T-helper 17 cell (primary cell): ENCODE data around the gene GAS2L3. TPM values are rescaled to one million over a fixed set of nuclear protein-coding genes. Genes with fewer than 3 reads are reported as not detected.
"Not testable (repeated sequence)": the region's sequence is repeated elsewhere in the genome, so short reads cannot be mapped to it uniquely, and the experiment has no call there.

ENCODE experiments used
- ATAC-seq: fragments of 150-1000 bp; cut with Tn5 transposase; 2 replicates; pipeline ENCODE4 v1.10.0; 2021; ENCODE audit warnings: mild to moderate bottlenecking, moderate library complexity
- DNase-seq, 3 donors: peaks; one replicate each; pipeline versions ENCODE4 v3.0.0 to v3.0.0-alpha.2; 2020 to 2021
- H3K9me3 ChIP-seq: one replicate; pipeline ENCODE4 v1.7.0; 2013; ENCODE audit warnings: low read length, mild to moderate bottlenecking; ENCODE audit not compliant: control insufficient read depth, poor library complexity, severe bottlenecking
- H3K27ac Mint-ChIP-seq: one replicate; pipeline ENCODE4 v1.8.0; 2022; ENCODE audit warnings: mild to moderate bottlenecking, moderate library complexity, mixed read lengths
- H3K27me3 Mint-ChIP-seq: one replicate; pipeline ENCODE4 v1.8.0; 2022; ENCODE audit warnings: mixed read lengths
- H3K36me3 Mint-ChIP-seq: one replicate; pipeline ENCODE4 v1.8.0; 2022; ENCODE audit warnings: low read depth, mixed read lengths
- H3K4me1 Mint-ChIP-seq: one replicate; pipeline ENCODE4 v1.8.0; 2022; ENCODE audit warnings: mild to moderate bottlenecking, mixed read lengths
- H3K4me3 Mint-ChIP-seq: one replicate; pipeline ENCODE4 v1.8.0; 2022; ENCODE audit warnings: mild to moderate bottlenecking, moderate library complexity, mixed read lengths
- total RNA-seq, 4 donors: library from RNA in 2 of 4; stranded (reverse) in 2 of 4; gene quantifications; one replicate each; pipeline ENCODE4 v1.2.3 and lab custom pipeline; 2022 to 2026

Gene GAS2L3
- total RNA-seq, 2 donors from 2014 or later: 0.44 to 0.47 TPM

DNA sequence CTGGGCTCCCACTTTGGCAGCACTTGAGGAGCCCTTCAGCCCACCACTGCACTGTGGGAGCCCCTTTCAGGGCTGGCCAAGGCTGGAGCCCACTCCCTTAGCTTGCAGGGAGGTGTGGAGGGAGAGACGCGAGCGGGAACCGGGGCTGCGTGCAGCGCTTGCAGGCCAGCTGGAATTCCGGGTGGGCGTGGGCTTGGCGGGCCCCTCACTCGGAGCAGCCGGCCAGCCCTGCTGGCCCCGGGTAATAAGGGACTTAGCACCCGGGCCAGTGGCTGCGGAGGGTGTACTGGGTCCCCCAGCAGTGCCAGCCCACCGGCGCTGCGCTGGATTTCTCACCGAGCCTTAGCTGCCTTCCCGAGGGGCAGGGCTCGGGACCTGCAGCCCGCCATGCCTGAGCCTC lies 14.2 kb upstream of the GAS2L3 start:
- not testable (repeated sequence) for H3K9me3 ChIP-seq, DNase-seq, H3K36me3 Mint-ChIP-seq, H3K4me3 Mint-ChIP-seq, H3K27ac Mint-ChIP-seq, H3K4me1 Mint-ChIP-seq, ATAC-seq
- peaks cover 29% of the 10 kb centered on the region for H3K27me3 Mint-ChIP-seq

GRCh38 chr12:100564090-100564489 lies 9.4 kb upstream of the GAS2L3 start:
- no peaks in the 10 kb centered on the region for H3K9me3 ChIP-seq
- H3K27ac Mint-ChIP-seq: no peak overlapping the region
- H3K4me1 Mint-ChIP-seq: no peaks in the 10 kb centered on the region
- no peak overlapping the region for H3K4me3 Mint-ChIP-seq
- no peak for DNase-seq
- peaks cover 66% of the 10 kb centered on the region for H3K27me3 Mint-ChIP-seq
- ATAC-seq: no peak
- no peaks in the 10 kb centered on the region for H3K36me3 Mint-ChIP-seq

DNA sequence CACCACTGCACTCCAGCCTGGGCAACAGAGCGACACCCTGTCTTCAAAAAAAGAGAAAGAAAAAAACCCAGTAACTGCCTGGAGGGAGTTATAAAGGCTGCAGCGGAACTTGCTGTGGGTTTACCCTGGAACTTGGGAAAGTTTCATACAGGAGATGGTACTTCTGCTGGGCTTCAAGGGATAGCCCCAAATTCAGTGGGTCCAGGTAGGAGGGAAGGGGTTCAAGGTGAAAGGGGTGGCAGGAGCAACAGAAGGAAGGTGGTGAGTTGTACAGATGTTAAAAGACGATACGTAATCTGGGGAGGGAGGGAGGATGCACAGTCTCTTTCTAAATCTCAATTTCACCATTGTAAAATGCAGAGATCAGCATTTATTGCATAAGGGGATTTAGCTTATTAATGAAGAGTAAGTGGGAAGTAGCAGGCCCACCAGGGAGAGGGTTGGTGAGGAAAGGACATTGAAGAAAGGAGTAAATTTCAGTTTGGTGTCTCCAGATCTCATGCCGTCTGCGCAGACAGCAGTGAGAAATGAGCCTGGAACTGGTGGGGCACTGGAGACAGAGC lies 8.5 kb upstream of the GAS2L3 start:
- peaks cover 65% of the 10 kb centered on the region for H3K27me3 Mint-ChIP-seq
- no peak overlapping the region for H3K27ac Mint-ChIP-seq
- no peaks in the 10 kb centered on the region for H3K4me1 Mint-ChIP-seq
- ATAC-seq (no peak), DNase-seq (no peak)
- H3K36me3 Mint-ChIP-seq: no peaks in the 10 kb centered on the region
- no peak overlapping the region for H3K4me3 Mint-ChIP-seq
- H3K9me3 ChIP-seq: no peaks in the 10 kb centered on the region

DNA sequence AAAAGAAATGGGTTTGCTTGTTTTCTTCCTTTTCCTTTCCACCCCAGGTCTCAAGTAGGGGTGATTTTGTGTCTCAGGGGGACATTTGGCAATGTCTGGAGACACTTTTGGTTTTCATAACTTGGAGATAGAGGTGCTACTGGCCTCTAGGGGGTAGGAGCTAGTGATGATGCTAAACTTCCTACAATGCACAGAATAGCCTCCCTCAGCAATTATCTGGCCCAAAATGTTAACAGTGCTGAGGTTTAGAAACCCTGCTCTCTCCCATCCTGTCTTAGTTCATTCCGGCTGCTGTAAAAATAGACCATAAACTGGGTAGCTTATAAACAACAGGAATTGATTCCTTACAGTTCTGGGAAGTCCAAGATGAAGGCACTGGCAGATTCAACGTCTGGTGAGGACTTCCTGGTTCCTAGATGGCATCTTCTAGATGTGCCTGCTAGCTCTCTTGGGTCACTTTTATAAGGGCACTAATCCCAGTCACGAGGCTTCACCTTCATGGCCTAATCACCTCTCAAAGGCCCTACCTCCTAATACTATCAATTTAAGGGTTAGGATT lies 7.4 kb upstream of the GAS2L3 start:
- H3K9me3 ChIP-seq: no peaks in the 10 kb centered on the region
- Mint-ChIP-seq H3K4me3 (no peak overlapping the region), H3K27me3 (peaks cover 59% of the 10 kb centered on the region), H3K36me3 (no peaks in the 10 kb centered on the region), H3K27ac (no peak overlapping the region), H3K4me1 (peaks cover 2% of the 10 kb centered on the region)
- no peak for DNase-seq
- ATAC-seq: no peak

DNA sequence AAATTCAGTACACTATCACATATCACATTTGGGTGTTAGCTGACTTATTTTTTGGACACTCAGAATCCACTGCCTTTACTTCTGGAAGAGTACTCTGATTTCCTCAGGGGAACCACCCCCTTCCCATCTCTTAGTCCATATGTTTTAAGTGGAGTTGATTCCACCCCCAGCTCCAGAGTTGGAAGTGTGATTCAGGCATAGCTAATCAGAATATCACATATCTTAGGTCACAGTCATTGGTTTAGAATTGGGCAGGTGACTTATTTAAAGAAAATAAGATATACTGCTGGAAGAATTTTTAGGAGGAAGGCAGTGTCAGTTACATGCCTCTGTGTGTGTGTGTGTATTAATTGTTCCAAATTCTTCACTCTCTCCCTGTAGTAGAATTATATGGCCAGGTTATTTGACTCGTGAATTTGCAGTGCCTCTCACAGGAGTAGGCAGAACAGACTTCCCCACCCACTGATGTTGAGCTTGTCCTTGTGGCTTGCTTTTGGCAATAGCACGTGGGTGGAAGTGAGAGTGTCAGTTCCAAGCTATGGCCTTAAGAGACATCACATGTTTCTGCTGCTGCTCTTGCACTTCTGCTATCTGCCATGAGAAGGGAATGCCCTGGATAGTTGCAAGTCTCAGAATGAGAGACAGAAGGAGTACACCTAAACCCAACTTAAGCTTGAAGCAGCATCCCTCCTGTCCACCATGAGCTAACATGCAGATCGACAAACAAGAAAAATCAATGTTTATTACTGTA lies 6.4 kb upstream of the GAS2L3 start:
- DNase-seq: no peak
- peaks cover 68% of the 10 kb centered on the region for H3K27me3 Mint-ChIP-seq

GRCh38 chr12:100567945-100568344 lies 5.5 kb upstream of the GAS2L3 start:
- H3K9me3 ChIP-seq: no peaks in the 10 kb centered on the region
- Mint-ChIP-seq H3K4me1 (peaks cover 2% of the 10 kb centered on the region), H3K4me3 (no peak overlapping the region), H3K27ac (no peak overlapping the region), H3K36me3 (peaks cover 2% of the 10 kb centered on the region), H3K27me3 (peaks cover 65% of the 10 kb centered on the region)
- DNase-seq (no peak), ATAC-seq (no peak)

More for the DNA sequence above, 6.4 kb upstream of the GAS2L3 start:
- H3K4me3 Mint-ChIP-seq: no peak overlapping the region
- H3K36me3 Mint-ChIP-seq: peaks cover 2% of the 10 kb centered on the region
- H3K9me3 ChIP-seq: no peaks in the 10 kb centered on the region
- H3K27ac Mint-ChIP-seq: no peak overlapping the region
- ATAC-seq: peak; percentile 37
- peaks cover 2% of the 10 kb centered on the region for H3K4me1 Mint-ChIP-seq

- Mint-ChIP-seq H3K27ac (no peak overlapping the region), H3K4me1 (peaks cover 11% of the 10 kb centered on the region), H3K36me3 (peaks cover 2% of the 10 kb centered on the region), H3K27me3 (peaks cover 42% of the 10 kb centered on the region), H3K4me3 (peak overlapping the region; percentile 59)
- ATAC-seq (no peak), DNase-seq (no peak)
- H3K9me3 ChIP-seq: no peaks in the 10 kb centered on the region
Measured at GRCh38 chr12:100572184-100572583, 1.3 kb upstream of the GAS2L3 start.

DNA sequence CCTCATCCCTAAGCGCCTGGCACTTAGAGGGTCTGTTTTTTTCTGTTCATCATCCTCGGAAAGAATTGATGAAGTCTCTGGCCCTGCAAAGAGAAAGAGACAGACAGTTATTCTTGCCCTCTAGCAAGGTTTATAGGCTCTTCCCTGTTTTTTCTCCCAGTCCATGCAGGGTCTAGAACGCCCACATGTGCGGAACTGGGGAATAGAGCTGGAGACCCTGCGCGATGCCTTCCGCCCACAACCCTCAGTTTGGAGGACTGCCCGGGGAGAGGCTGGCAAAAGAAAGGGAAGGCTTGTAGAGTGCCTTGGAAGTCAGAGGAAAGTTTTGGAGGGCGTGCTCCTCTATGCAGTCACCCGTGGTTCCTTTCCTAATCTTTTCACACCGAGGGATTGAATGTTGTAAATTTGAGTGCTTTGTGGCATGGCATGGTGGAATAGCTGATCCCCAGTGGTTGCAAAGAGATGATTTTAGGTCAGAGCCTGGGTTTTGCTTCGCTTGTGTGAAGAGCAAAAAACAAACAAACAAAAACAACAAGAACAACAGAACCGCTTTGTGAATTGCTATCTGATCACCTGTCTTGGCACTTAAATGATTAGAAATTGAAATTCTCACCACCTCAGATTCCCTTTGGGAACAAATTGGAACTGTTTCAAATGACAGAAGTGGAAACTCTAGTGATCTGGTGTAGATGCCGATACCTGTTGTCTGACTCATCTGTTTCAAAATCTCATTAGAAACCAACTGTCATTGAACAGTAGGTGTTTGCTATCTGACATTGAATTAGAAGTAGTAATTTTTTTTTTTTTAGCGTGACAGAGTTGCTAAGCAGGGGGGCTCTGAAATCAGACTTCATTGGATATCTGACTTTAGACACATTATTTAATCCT lies 947 bp downstream of the GAS2L3 start:
- H3K36me3 Mint-ChIP-seq: peaks cover 2% of the 10 kb centered on the region
- no peak overlapping the region for H3K27ac Mint-ChIP-seq
- H3K4me1 Mint-ChIP-seq: peaks cover 11% of the 10 kb centered on the region
- peak overlapping the region; percentile 95 for H3K4me3 Mint-ChIP-seq
- H3K9me3 ChIP-seq: no peaks in the 10 kb centered on the region
- peaks cover 34% of the 10 kb centered on the region for H3K27me3 Mint-ChIP-seq
- ATAC-seq: no peak
- DNase-seq: no peak

GRCh38 chr12:100576331-100577036 lies 3.0 kb downstream of the GAS2L3 start:
- Mint-ChIP-seq H3K4me3 (no peak overlapping the region), H3K27ac (no peak overlapping the region), H3K27me3 (peaks cover 25% of the 10 kb centered on the region), H3K4me1 (peaks cover 9% of the 10 kb centered on the region), H3K36me3 (peaks cover 2% of the 10 kb centered on the region)
- no peaks in the 10 kb centered on the region for H3K9me3 ChIP-seq
- ATAC-seq: no peak
- no peak for DNase-seq

DNA sequence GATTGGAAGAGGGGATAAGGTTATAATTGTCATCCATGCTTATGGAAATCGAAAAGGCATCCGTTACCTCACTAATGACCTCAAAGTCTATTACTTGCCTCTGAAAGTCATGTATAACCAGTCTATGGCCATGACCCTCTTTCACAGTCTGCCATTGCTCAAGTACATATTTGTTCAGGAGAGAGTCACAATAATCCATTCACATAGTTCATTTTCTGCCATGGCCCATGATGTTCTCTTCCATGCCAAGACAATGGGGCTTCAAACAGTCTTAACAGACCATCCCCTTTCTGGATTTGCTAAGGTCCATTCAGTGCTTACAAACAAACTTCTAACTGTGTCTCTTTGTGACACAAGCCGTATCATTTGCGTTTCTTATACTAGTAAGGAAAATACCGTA lies 5.4 kb downstream of the GAS2L3 start:
- no peak overlapping the region for H3K27ac Mint-ChIP-seq
- DNase-seq: no peak
- no peaks in the 10 kb centered on the region for H3K36me3 Mint-ChIP-seq
- no peak overlapping the region for H3K4me3 Mint-ChIP-seq
- no peaks in the 10 kb centered on the region for H3K9me3 ChIP-seq
- peaks cover 6% of the 10 kb centered on the region for H3K4me1 Mint-ChIP-seq
- ATAC-seq: no peak
- peaks cover 14% of the 10 kb centered on the region for H3K27me3 Mint-ChIP-seq

- no peak for DNase-seq
- Mint-ChIP-seq H3K27ac (no peak overlapping the region), H3K36me3 (no peaks in the 10 kb centered on the region), H3K4me1 (no peaks in the 10 kb centered on the region), H3K4me3 (no peak overlapping the region), H3K27me3 (peaks cover 8% of the 10 kb centered on the region)
- ATAC-seq: no peak
- H3K9me3 ChIP-seq: no peaks in the 10 kb centered on the region
Measured at GRCh38 chr12:100579844-100580243, 6.4 kb downstream of the GAS2L3 start.

DNA sequence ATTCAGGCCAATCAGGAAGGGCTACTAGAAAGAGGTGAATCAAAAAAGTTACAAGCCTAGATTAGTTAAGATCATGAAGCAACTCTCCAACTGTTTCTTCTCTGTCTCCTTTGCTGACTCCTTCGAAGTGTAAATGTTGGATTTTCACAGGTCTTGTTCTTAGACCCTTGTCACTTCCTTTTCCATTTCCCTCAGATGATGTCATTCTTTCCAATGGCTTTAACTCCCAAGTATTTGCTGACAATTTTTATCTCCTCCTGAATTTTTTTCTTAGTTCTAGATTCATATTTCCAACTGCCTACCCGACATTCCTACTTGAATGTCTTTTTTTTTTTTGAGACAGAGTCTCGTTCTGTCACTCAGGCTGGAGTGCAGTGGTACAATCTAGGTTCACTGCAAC lies 10.8 kb downstream of the GAS2L3 start:
- H3K4me3 Mint-ChIP-seq: no peak overlapping the region
- no peaks in the 10 kb centered on the region for H3K27me3 Mint-ChIP-seq
- no peak overlapping the region for H3K27ac Mint-ChIP-seq
- DNase-seq (no peak), ATAC-seq (no peak)
- no peaks in the 10 kb centered on the region for H3K4me1 Mint-ChIP-seq
- no peaks in the 10 kb centered on the region for H3K9me3 ChIP-seq
- peaks cover 4% of the 10 kb centered on the region for H3K36me3 Mint-ChIP-seq

- Mint-ChIP-seq H3K27me3 (peaks cover 5% of the 10 kb centered on the region), H3K27ac (no peak overlapping the region), H3K36me3 (peaks cover 3% of the 10 kb centered on the region), H3K4me1 (no peaks in the 10 kb centered on the region), H3K4me3 (no peak overlapping the region)
- DNase-seq (no peak), ATAC-seq (no peak)
- no peaks in the 10 kb centered on the region for H3K9me3 ChIP-seq
Measured at GRCh38 chr12:100591979-100592378, 18.5 kb downstream of the GAS2L3 start.
